ENCODE results near the gene KRTAP22-2. TPM values are rescaled to one million over a fixed set of nuclear protein-coding genes. Genes with fewer than 3 reads are reported as not detected.

The KRTAP22-2 gene
- total and polyA plus RNA-seq, 2 experiments from 2014 or later: not detected

- no peak overlapping the region for H3K27ac ChIP-seq
- TF ChIP-seq CTCF (IDR thresholded peaks at IDR 0.05; ENCODE audit: low read depth, low read length): no peak
- no peaks in the 10 kb centered on the region for H3K36me3 ChIP-seq
- no peaks in the 10 kb centered on the region for H3K9me3 ChIP-seq (ENCODE audit: low read depth)
- no peaks in the 10 kb centered on the region for H3K4me1 ChIP-seq (ENCODE audit: low read depth)
- no peak overlapping the region for H3K4me3 ChIP-seq
- H3K27me3 ChIP-seq: no peaks in the 10 kb centered on the region
- no peak for DNase-seq (ENCODE audit: low read depth in 1 of 2, low spot score in 1 of 2)
Measured at GRCh38 chr21:30567617-30568016, 22.6 kb downstream of the KRTAP22-2 start.

- H3K4me1 ChIP-seq (ENCODE audit: low read depth): no peaks in the 10 kb centered on the region
- H3K9me3 ChIP-seq (ENCODE audit: low read depth): no peaks in the 10 kb centered on the region
- no peak overlapping the region for H3K4me3 ChIP-seq
- no peak overlapping the region for H3K27ac ChIP-seq
- H3K27me3 ChIP-seq: no peaks in the 10 kb centered on the region
- DNase-seq (ENCODE audit: low read depth in 1 of 2, low spot score in 1 of 2): no peak
- no peak for TF ChIP-seq CTCF (IDR thresholded peaks at IDR 0.05; ENCODE audit: low read depth, low read length)
- H3K36me3 ChIP-seq: no peaks in the 10 kb centered on the region
Measured at GRCh38 chr21:30563630-30564029, 26.6 kb downstream of the KRTAP22-2 start.

- H3K27me3 ChIP-seq: no peaks in the 10 kb centered on the region
- H3K27ac ChIP-seq: no peak overlapping the region
- H3K9me3 ChIP-seq (ENCODE audit: low read depth): no peaks in the 10 kb centered on the region
- no peaks in the 10 kb centered on the region for H3K4me1 ChIP-seq (ENCODE audit: low read depth)
- DNase-seq (ENCODE audit: low read depth in 1 of 2, low spot score in 1 of 2): no peak
- TF ChIP-seq CTCF (IDR thresholded peaks at IDR 0.05; ENCODE audit: low read depth, low read length): no peak
- no peak overlapping the region for H3K4me3 ChIP-seq
- no peaks in the 10 kb centered on the region for H3K36me3 ChIP-seq
Measured at GRCh38 chr21:30563072-30563471, 27.1 kb downstream of the KRTAP22-2 start.

- no peak for DNase-seq (ENCODE audit: low read depth in 1 of 2, low spot score in 1 of 2)
- H3K4me3 ChIP-seq: no peak overlapping the region
- H3K27ac ChIP-seq: no peak overlapping the region
- no peaks in the 10 kb centered on the region for H3K4me1 ChIP-seq (ENCODE audit: low read depth)
- no peaks in the 10 kb centered on the region for H3K9me3 ChIP-seq (ENCODE audit: low read depth)
- TF ChIP-seq CTCF (IDR thresholded peaks at IDR 0.05; ENCODE audit: low read depth, low read length): no peak
- no peaks in the 10 kb centered on the region for H3K36me3 ChIP-seq
- no peaks in the 10 kb centered on the region for H3K27me3 ChIP-seq
Measured at GRCh38 chr21:30561957-30562356, 28.2 kb downstream of the KRTAP22-2 start.

GRCh38 chr21:30561264-30561895, 28.8 kb downstream of the KRTAP22-2 start, which contains the start of gene KRTAP19-7:
Gene KRTAP19-7, minus strand, starts transcription at chr21:30561314. Its CDS starts 25 bp downstream, at chr21:30561289.
- no peaks in the 10 kb centered on the region for H3K9me3 ChIP-seq (ENCODE audit: low read depth)
- H3K4me3 ChIP-seq: no peak within 1 kb of the TSS
- H3K27me3 ChIP-seq: no peaks in the 10 kb centered on the region
- no peak for DNase-seq (ENCODE audit: low read depth in 1 of 2, low spot score in 1 of 2)
- TF ChIP-seq CTCF (IDR thresholded peaks at IDR 0.05; ENCODE audit: low read depth, low read length): no peak
- no peaks in the 10 kb centered on the region for H3K36me3 ChIP-seq
- no peaks in the 10 kb centered on the region for H3K4me1 ChIP-seq (ENCODE audit: low read depth)
- H3K27ac ChIP-seq: no peak within 1 kb of the TSS
